ENCODE results near the gene BUB1B.
A peak's percentile ranks its signal among the peaks of the same experiment; 100 is the strongest.
"Not testable (repeated sequence)": the region's sequence is repeated elsewhere in the genome, so short reads cannot be mapped to it uniquely, and the experiment has no call there.

The BUB1B gene

GRCh38 chr15:40137303-40138200, 23.3 kb upstream of the BUB1B start:
- no peak for DNase-seq (ENCODE audit: low read depth)
- TF ChIP-seq CTCF (conservative IDR thresholded peaks at IDR 0.05; ENCODE audit: control insufficient read depth, insufficient read depth, low read depth, low read length): no peak
- no peak overlapping the region for H3K4me3 ChIP-seq (ENCODE audit: control insufficient read depth, low read depth, low read length)

- not testable (repeated sequence) for H3K4me3 ChIP-seq (ENCODE audit: control insufficient read depth, low read depth, low read length); DNase-seq (ENCODE audit: low read depth)
Observed at GRCh38 chr15:40138201-40138570, 22.7 kb upstream of the BUB1B start.

GRCh38 chr15:40142428-40142827, 18.4 kb upstream of the BUB1B start:
- no peak overlapping the region for H3K4me3 ChIP-seq (ENCODE audit: control insufficient read depth, low read depth, low read length)
- DNase-seq (ENCODE audit: low read depth): no peak
- no peak for TF ChIP-seq CTCF (conservative IDR thresholded peaks at IDR 0.05; ENCODE audit: control insufficient read depth, insufficient read depth, low read depth, low read length)

DNA sequence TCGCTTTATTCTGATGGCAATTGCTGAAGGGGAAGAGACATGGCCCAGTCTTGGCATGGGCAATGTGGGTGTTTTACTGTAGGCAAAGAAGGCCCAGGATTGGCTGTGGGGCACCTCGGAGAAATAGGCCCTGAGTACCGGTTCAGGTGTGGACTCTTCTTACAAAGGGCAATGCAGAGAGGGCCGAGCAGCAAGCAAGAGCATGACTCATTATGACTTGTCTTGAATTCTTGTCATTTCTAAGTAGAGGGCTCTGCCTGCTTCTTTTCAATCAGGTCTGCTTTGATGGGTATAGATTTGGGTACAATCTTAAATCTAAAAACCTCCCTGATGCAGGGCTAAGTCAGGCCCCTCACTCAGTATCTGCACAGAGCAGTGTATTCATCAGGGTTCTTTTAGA, 14.8 kb upstream of the BUB1B start:
- peak; percentile 38 for DNase-seq (ENCODE audit: low read depth)
- H3K4me3 ChIP-seq (ENCODE audit: control insufficient read depth, low read depth, low read length): no peak overlapping the region
- TF ChIP-seq CTCF (conservative IDR thresholded peaks at IDR 0.05; ENCODE audit: control insufficient read depth, insufficient read depth, low read depth, low read length): no peak

- no peak for DNase-seq (ENCODE audit: low read depth)
- no peak overlapping the region for H3K4me3 ChIP-seq (ENCODE audit: control insufficient read depth, low read depth, low read length)
- no peak for TF ChIP-seq CTCF (conservative IDR thresholded peaks at IDR 0.05; ENCODE audit: control insufficient read depth, insufficient read depth, low read depth, low read length)
Observed at GRCh38 chr15:40149339-40149738, 11.5 kb upstream of the BUB1B start.

DNA sequence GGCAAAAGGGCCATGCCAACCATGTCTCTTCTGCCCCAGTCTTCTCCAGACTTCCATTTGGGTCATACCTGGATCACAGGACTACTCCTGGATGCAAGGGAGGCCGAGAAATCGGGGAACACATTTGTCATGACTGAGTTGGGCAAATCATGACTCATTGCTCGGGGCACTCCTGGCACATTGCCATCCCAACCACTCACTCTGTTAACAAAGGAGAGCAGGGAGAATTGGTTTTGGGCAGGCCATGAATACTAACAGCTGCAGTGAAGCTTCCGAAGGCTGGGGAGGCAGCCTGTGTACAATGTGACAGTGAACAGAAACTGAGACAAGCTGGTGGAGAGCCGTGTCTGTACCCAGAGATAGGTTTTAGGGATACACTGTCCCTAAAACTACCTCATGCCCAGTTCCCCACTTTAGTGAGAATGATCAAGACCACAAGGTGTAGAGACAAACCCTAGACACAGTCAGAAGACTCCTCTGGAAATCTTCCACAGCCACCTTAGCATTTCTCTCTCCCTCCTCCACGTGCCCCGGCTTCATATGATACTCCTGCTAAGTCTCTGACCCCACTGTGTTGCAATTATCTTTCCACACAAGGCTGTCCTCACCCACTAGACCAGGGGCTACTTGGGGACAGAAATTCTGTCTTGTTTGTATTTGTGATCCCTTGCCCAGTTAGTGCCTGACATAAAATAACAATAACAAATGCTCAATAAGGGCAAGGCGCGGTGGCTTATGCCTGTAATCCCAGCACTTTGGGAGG, 10.5 kb upstream of the BUB1B start:
- TF ChIP-seq CTCF (conservative IDR thresholded peaks at IDR 0.05; ENCODE audit: control insufficient read depth, insufficient read depth, low read depth, low read length): no peak
- no peak overlapping the region for H3K4me3 ChIP-seq (ENCODE audit: control insufficient read depth, low read depth, low read length)
- peak; percentile 47 for DNase-seq (ENCODE audit: low read depth)

DNA sequence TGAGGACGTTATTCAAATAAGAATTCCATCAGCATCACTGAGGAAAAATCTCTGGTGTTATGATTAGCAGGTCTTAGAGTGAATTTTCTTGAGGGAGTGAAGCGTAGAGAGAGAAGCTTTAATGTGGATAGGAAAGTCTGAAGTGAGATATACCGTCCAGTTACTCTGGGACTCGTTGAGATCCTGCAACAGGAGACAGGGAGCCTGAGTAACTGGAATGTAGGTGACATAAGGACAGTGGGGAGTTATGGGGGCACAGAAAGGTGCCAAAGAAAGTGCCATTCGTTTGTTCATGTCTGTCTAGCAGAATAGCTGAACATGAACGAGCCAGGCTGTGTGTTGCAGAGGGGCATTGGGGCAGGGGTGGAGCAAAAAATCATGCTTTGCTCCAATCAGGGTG, 9.4 kb upstream of the BUB1B start:
- TF ChIP-seq CTCF (conservative IDR thresholded peaks at IDR 0.05; ENCODE audit: control insufficient read depth, insufficient read depth, low read depth, low read length): no peak
- no peak for DNase-seq (ENCODE audit: low read depth)
- H3K4me3 ChIP-seq (ENCODE audit: control insufficient read depth, low read depth, low read length): no peak overlapping the region
